ENCODE measurements around the gene TIMM17A. TPM values are rescaled to one million over a fixed set of nuclear protein-coding genes. Genes with fewer than 3 reads are reported as not detected.
"Not testable (repeated sequence)": the region's sequence is repeated elsewhere in the genome, so short reads cannot be mapped to it uniquely, and the experiment has no call there.

TIMM17A gene
- polyA plus RNA-seq, 3 donors, result 62.0 to 64.3 (median 63.8) TPM

DNA sequence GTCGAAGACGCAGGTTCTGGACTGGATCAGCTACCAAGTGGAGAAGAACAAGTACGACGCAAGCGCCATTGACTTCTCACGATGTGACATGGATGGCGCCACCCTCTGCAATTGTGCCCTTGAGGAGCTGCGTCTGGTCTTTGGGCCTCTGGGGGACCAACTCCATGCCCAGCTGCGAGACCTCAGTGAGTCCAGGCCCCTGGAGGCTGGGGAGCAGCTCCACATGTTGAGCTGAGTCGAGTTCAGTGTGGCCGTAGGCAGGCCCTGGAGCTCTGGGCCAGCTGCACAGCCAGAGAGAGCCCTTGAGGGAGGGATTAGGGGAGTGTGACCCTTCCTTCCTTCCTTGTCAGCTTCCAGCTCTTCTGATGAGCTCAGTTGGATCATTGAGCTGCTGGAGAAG is 56.7 kb downstream of the TIMM17A start:
- DNase-seq, result no peak

DNA sequence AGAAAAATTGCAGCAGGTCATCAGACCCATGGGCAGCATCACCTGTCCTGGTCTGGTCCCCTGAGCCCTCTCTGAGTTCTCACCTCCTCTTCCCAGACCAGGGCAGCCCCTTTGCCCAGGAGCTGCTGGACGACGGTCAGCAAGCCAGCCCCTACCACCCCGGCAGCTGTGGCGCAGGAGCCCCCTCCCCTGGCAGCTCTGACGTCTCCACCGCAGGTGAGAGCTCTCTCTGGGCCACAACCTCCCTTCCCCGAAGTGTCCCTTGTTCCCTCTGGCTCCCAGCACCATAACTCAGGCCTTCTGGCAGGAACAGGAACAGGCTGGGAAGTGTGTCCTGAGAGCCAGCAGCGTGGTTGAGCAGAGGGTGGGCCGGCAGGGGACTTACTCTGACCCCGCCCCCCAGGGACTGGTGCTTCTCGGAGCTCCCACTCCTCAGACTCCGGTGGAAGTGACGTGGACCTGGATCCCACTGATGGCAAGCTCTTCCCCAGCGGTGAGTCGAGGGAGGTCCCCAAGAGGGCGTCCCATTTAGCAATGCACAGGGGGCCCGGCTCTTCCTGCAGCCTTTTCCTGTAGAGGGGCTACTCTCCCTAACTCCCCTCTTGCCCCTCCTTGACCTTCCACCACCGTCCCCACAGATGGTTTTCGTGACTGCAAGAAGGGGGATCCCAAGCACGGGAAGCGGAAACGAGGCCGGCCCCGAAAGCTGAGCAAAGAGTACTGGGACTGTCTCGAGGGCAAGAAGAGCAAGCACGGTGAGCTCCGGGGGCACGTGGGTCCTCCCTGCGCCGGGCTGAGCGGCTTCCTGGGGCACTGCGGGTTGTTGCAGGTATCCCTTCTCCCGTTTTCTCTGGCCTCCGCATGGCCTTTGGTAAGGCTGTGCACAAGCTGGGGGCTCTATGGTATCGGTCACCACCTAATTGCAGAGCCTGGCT is 57.5 kb downstream of the TIMM17A start:
- no peak for DNase-seq

DNA sequence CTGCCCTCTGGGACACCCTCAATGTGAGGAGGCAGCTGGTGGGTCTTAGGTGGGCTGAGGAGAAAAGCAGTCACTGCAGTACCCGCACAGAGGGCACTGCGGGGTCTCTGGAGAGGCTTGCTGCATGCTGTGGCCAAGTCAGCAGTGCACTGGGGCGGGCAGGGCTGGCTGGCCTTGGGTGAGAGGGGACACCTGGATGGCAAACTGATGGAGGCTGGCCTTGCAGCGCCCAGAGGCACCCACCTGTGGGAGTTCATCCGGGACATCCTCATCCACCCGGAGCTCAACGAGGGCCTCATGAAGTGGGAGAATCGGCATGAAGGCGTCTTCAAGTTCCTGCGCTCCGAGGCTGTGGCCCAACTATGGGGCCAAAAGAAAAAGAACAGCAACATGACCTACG is 58.3 kb downstream of the TIMM17A start:
- DNase-seq, result no peak

DNA sequence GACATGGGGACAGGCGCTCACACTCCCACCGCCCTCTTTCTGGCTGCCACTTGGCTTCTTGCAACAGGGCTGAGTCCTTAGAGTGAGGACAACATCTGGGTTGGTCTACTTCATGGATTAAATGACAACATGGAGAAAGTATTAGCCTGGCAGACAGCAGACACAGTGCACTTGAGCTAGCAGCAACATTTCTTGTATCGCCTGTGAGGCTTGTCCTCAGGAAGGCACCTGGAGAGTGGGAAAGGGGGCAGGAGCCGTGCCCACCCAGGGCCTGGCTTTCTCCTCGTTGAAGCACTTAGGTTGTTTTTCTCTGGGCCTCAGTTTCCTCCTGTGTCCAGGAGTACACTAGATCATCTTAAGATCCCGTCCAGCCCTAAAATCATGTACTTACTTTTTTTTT is 58.8 kb downstream of the TIMM17A start:
- DNase-seq, result no peak

DNA sequence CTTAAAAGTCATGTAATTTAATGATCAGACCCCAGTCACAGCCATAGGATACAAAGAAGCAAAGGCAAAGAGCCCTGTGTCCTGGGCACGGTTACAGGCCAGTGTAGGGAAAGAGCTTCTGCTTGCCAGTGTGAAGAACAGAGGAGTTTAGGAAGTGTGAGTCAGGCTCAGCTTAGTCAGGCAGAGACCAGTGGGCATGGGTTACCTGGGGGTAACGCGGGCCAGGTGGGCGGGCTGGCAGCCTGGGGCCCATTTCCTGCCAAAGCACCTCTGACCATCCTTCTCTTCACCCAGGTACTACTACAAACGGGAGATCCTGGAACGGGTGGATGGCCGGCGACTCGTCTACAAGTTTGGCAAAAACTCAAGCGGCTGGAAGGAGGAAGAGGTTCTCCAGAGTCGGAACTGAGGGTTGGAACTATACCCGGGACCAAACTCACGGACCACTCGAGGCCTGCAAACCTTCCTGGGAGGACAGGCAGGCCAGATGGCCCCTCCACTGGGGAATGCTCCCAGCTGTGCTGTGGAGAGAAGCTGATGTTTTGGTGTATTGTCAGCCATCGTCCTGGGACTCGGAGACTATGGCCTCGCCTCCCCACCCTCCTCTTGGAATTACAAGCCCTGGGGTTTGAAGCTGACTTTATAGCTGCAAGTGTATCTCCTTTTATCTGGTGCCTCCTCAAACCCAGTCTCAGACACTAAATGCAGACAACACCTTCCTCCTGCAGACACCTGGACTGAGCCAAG is 59.8 kb downstream of the TIMM17A start:
- DNase-seq, result no peak

DNA sequence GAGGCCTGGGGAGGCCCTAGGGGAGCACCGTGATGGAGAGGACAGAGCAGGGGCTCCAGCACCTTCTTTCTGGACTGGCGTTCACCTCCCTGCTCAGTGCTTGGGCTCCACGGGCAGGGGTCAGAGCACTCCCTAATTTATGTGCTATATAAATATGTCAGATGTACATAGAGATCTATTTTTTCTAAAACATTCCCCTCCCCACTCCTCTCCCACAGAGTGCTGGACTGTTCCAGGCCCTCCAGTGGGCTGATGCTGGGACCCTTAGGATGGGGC is 60.3 kb downstream of the TIMM17A start:
- no peak for DNase-seq

DNA sequence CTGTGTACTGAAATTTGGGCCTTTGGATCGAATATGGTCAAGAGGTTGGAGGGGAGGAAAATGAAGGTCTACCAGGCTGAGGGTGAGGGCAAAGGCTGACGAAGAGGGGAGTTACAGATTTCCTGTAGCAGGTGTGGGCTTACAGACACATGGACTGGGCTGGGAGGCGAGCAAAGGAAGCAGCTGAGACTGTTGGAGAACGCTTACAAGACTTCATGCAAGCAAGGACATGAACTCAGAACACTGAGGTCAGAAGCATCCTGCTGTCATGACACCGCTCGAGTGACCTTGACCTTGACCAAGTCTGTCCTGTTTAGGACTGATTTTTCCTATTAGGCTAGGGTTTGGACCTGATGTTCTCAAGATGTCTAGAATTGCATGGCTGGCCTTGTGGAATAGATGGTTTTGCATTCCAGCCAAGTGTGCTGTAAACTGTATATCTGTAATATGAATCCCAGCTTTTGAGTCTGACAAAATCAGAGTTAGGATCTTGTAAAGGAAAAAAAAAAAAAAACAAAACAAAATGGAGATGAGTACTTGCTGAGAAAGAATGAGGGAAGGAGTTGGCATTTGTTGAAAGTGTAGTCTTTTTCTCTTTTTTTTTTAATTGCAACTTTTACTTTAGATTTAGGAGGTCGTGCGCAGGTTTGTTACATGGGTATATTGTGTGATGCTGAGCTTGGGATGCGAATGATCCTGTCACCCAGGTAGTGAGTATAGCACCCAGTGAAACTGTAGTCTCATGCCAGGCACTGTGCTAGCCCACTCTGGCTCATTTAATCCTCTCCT is 60.9 kb downstream of the TIMM17A start:
- DNase-seq, result no peak

DNA sequence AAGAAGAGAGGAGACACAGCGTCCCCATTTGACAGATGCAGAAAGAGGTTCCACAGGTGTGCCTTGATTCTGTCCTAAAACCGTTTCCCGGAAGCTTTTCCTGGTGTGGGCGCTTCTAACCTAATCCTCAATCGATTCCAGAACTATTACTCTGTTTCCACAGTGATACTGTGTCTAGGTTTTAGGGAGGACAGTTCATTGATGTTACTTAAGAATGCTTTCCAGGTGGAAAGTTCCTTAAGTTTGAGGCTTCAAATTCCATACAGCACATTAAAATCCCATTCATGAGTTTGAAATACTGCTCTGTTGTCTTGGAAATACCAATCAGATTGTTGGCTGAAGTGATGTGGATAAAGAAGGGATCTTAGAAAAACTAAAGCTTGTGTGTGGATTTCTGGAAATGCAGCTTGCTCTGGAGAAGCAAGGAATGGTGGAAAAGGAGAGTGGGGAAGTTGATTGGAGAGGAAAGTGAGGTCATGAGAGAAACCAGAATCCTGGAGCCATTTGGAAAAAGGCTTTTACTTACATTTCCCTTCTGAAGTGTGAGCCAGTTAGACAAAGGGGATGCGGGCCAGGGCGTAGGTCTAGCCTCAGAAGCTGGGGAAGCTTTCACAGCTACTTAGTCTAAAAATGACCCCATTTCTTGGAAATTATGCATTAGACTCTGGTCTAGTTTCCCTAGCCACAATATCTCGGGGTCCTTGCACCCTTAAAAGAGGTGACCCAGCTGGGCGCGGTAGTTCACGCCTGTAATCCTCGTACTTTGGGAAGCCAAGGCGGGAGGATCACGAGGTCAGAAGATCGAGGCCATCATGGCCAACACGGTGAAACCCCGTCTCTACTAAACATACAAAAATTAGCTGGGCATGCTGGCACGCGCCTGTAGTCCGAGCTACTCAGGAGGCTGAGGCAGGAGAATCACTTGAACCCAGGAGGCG is 61.8 kb downstream of the TIMM17A start:
- no peak for DNase-seq

DNA sequence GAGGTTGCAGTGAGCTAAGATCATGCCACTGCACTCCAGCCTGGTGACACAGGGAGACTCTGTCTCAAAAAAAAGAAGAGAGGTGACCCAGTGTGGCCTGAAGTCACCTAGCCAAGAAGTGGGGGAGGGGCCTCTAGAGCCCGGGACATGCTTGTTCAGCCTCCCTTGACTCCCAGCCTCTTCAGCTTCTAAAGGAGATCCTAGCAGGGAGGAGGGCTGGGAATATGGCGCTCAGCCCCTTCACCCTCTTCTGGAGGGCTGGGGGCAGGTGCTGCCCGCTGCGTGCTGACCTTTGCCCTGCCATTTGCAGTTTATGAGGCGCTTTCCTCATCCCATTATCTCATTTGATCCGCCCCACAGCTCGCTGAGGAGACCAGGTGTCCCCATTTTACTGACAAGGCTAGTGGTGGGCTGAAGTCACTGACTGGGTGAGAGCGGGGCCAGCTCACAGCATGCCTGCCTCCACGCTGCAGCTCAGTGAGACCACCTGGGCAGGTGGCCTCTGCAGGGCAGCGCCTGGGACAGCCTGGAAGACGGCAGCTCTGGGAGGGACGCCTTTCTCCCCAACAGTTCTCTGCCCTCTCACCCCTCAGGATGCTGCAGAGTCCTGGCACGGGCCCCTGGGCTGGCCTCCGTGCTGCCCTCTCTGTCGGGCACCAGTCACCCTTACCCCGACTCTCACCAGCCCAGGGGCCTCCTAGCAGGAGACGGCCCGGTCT is 62.6 kb downstream of the TIMM17A start:
- DNase-seq, result no peak

DNA sequence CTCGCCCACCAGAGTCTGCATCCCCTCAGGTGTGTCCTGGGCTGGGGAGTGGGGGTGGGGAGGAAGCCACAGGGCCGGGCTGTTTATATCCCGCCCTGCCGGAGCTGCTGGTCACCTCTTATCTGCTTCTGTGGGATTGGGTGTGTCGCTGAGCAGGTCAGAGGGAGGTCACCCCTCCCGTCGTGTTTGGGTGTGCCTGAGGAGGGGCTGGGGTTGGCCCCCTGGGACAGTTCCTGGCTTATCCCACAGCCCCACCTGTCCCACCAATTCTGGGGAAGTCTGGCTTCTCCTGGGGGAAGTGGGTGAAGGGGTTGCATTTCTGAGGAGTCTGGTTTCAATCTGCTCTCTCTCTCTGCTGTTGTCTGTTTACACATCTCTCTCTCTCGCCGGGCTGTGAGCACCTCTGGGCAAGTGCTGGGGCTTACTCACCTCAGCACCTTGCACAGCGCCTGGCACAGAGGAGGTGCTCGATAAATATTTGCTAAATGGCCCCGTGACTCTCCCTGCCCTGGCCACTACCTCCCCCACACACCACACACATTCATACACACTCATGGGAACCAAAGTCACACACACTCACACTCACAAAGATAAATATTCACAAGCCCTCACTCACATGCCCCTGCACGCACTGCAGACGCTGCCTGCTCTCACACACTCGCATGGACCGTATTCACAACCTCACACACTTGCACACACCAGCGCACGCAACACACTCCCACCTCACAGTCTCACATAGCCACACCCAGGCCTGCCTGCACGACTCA is 63.3 kb downstream of the TIMM17A start:
- DNase-seq, result no peak

DNA sequence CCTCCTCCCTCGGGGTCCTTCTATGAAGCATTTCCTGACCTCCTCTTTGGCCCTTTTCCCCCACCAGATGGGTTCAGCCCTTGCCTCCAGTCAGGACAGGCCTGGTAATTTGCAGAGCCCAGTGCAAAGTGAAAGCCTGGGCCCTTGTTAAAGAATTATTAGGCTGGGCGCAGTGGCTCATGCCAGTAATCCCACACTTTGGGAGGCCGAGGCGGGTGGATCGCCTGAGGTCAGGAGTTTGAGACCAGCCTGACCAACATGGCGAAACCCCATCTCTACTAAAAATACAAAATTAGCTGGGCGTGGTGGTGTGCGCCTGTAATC is 63.9 kb downstream of the TIMM17A start:
- not testable (repeated sequence) for DNase-seq

Other genes starting within 250 kb of the TIMM17A start
- 10 to 100 TPM; 74.3 to 87.8 (median 79.2) TPM for gene IPO9, start 126.3 kb upstream of the TIMM17A start, polyA plus RNA-seq (ENCODE audit: insufficient read length in 3 of 3)
- 10 to 100 TPM; 16.2 to 17.1 (median 16.9) TPM for gene SHISA4, start 66.6 kb upstream of the TIMM17A start, polyA plus RNA-seq (ENCODE audit: insufficient read length in 3 of 3)
- gene LMOD1, start 9.0 kb upstream of the TIMM17A start, polyA plus RNA-seq (ENCODE audit: insufficient read length in 3 of 3), result 1 to 10 TPM; 3.4 to 4.2 (median 4.1) TPM
- gene RNPEP, start 27.1 kb downstream of the TIMM17A start, polyA plus RNA-seq (ENCODE audit: insufficient read length in 3 of 3), result 10 to 100 TPM; 60.1 to 72.8 (median 70.9) TPM
- gene ELF3, start 55.1 kb downstream of the TIMM17A start, polyA plus RNA-seq (ENCODE audit: insufficient read length in 3 of 3), result 10 to 100 TPM; 53.4 to 89.2 (median 66.6) TPM
- under 1 TPM; 0.09 to 0.13 (median 0.09) TPM for gene GPR37L1, start 167.4 kb downstream of the TIMM17A start, polyA plus RNA-seq (ENCODE audit: insufficient read length in 3 of 3)
- 10 to 100 TPM; 41.1 to 45.2 (median 41.2) TPM for gene ARL8A, start 189.2 kb downstream of the TIMM17A start, polyA plus RNA-seq (ENCODE audit: insufficient read length in 3 of 3)
- gene PTPN7, start 205.1 kb downstream of the TIMM17A start, polyA plus RNA-seq (ENCODE audit: insufficient read length in 3 of 3), result 1 to 10 TPM; 1.0 to 2.0 (median 1.3) TPM
- 1 to 10 TPM in 2 of 3 donors, under 1 TPM in 1; 0.86 to 1.1 (median 1.0) TPM for gene LGR6, start 238.3 kb downstream of the TIMM17A start, polyA plus RNA-seq (ENCODE audit: insufficient read length in 3 of 3)